VCaP (cell line): Measurements from ENCODE around the gene TLE1.
A peak's percentile ranks its signal among the peaks of the same experiment; 100 is the strongest.

ENCODE experiments used
- H3K27ac ChIP-seq: fragments of 450-650 bp; 2 replicates; pipeline ENCODE4 v1.5.1; 2017
- CTCF ChIP-seq: fragments of 450-650 bp; conservative IDR thresholded peaks from 2 replicates; pipeline ENCODE4 v1.5.1; 2017; ENCODE audit warnings: mild to moderate bottlenecking, moderate library complexity

Gene TLE1

DNA sequence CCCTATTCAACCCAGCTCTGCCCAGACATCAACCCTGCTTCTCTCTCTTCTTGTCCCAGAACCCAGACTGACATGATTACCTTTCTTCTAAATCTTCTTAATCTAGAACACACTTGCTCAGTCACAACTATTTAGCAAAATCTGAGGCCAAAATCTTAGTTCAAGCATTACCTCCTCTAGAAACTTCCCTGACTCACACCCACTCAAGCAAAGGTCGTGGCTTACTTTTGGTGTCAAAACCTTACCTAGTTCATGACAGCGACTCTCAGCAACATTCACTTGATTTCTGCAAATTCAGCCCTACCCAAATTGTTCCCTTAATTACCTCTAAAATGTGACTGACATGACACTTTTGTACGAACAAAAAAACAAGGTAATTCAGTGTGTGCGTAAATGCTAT lies 130.2 kb downstream of the TLE1 start:
- no peak for TF ChIP-seq CTCF

DNA sequence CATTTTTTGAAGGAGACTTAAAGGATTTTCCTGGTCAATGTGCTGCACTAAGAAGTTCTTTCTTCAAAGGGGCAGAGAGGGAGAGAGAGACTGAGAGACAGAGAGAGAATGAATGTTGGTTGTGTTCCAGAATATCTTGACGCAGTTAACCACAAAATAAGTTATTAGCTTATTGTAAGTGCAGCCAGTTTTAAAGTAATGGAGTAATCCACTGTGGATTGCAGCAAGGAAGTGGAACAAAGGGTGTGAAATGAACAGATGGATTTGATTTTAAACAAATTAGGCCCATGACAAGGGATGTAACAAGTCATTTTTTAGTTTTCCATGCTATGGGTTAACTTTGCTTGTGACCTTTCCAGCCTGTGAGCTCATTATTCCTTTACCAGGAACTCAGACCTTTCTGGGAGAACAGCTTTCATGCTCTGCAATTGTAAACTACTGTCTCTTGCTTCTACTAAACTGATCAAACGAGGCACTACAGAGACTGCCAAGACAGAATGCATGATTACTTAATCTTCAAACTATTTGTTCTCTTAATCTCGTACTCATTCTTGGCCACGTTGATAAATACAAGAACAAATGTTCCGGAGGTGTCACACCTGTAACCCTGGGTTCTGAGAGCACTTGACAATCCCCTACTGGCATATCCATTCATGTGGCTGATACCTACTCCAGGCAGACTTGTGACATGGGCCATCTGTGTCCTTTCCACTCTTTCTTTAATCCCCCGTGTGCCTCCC lies 131.1 kb downstream of the TLE1 start:
- H3K27ac ChIP-seq = no peak overlapping the region
- no peak for TF ChIP-seq CTCF

More for the DNA sequence above, 130.2 kb downstream of the TLE1 start:
- no peak overlapping the region for H3K27ac ChIP-seq

DNA sequence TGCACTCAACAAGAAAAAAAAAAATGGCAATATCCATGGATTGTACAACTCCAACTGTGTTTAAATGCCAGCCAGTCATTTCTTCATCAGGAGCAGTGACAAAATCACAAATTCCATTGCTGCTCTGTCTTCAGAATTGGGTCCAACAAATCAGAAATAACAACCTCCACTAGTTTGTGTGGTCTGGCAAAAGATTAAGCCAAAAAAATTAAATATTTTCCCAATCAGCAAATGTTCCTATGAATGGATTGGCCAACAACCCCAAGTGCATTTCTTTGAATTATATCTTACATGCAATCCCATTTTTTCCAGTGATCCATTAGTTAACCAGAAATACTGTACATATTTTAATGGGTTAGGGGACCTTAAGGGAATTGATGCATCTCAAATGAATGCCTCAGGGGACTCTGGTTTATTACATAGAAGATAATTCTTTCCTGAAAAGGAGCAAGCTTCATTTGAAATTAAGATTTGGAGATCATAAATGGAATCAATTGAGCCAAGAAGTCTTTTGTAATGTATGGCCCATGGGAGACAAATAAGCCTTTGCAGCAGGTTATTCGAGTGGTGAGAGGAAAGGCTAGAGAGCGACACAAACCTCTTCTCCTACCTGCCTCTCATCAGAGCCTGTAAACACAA lies 131.8 kb downstream of the TLE1 start:
- TF ChIP-seq CTCF = no peak
- no peak overlapping the region for H3K27ac ChIP-seq

- TF ChIP-seq CTCF = no peak
- no peak overlapping the region for H3K27ac ChIP-seq
These were observed 132.4 kb downstream of the TLE1 start for GRCh38 chr9:81556923-81557322.

DNA sequence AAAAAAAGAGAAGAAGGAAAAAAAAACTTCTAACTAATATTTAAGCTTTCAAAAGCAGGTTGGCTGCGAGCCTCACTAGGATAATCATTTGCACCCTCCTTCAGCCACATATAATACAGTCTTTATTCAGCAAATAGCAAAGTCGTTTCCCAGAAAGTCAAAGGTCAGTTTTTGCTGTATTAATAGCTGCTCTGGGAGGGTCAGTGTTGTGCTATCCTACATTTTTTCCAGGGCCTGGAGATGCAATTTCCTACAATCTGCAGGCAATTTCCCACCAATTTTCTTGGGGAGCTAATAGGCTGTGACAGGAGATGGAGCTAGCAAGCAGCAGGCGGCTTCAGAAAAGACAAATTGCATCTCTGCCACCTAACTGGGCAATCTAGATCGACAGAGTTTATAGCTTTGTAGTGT lies 136.8 kb downstream of the TLE1 start:
- no peak overlapping the region for H3K27ac ChIP-seq
- no peak for TF ChIP-seq CTCF

GRCh38 chr9:81550207-81550583 lies 139.2 kb downstream of the TLE1 start:
- H3K27ac ChIP-seq = peak overlapping the region; percentile 74
- TF ChIP-seq CTCF = no peak

GRCh38 chr9:81549500-81550206 lies 139.7 kb downstream of the TLE1 start:
- TF ChIP-seq CTCF = no peak

More at GRCh38 chr9:81549500-81550206, 139.7 kb downstream of the TLE1 start:
- H3K27ac ChIP-seq = peak overlapping the region; percentile 74
